Stimulated activated memory B cell treated with anti-CD40 and anti-IgM and Interleukin-4, amounts not matched to agents 10 μg/mL and 1 μg/mL and 100 μg/mL, for 72 hours (primary cell): ENCODE results near the gene MGAT3.
A peak's percentile ranks its signal among the peaks of the same experiment; 100 is the strongest.
"Not testable (repeated sequence)": the region's sequence is repeated elsewhere in the genome, so short reads cannot be mapped to it uniquely, and the experiment has no call there.

Experiments used
- ATAC-seq: fragments of 150-1000 bp; cut with Tn5 transposase; 2 replicates; pipeline ENCODE4 v1.10.0; 2021
- H3K27ac Mint-ChIP-seq: one replicate; pipeline ENCODE4 v1.8.0; 2022; ENCODE audit warnings: mild to moderate bottlenecking, mixed read lengths
- H3K27me3 Mint-ChIP-seq: one replicate; pipeline ENCODE4 v1.8.0; 2022; ENCODE audit warnings: mixed read lengths
- H3K36me3 Mint-ChIP-seq: one replicate; pipeline ENCODE4 v1.8.0; 2022; ENCODE audit warnings: mixed read lengths
- H3K4me1 Mint-ChIP-seq: one replicate; pipeline ENCODE4 v1.8.0; 2022; ENCODE audit warnings: mixed read lengths
- H3K4me3 Mint-ChIP-seq: one replicate; pipeline ENCODE4 v1.8.0; 2022; ENCODE audit warnings: mild to moderate bottlenecking, moderate library complexity, mixed read lengths
- H3K9me3 Mint-ChIP-seq: one replicate; pipeline ENCODE4 v1.8.0; 2022; ENCODE audit warnings: mixed read lengths

Gene MGAT3

GRCh38 chr22:39456522-39457197 is at the start of gene MGAT3:
TSS of gene MGAT3 (plus strand) at chr22:39457012. CDS start at chr22:39487348, 30,336 bp downstream.
- H3K27me3 Mint-ChIP-seq: no peaks in the 10 kb centered on the region
- H3K36me3 Mint-ChIP-seq: peaks cover 12% of the 10 kb centered on the region
- H3K4me3 Mint-ChIP-seq: peak within 1 kb of the TSS; percentile 62
- peak within 1 kb of the TSS; percentile 85 for H3K27ac Mint-ChIP-seq
- peak; percentile 17 for ATAC-seq
- H3K9me3 Mint-ChIP-seq: no peaks in the 10 kb centered on the region
- H3K4me1 Mint-ChIP-seq: peaks cover 75% of the 10 kb centered on the region

- H3K36me3 Mint-ChIP-seq: peaks cover 19% of the 10 kb centered on the region
- H3K4me3 Mint-ChIP-seq: no peak overlapping the region
- H3K9me3 Mint-ChIP-seq: no peaks in the 10 kb centered on the region
- H3K4me1 Mint-ChIP-seq: peaks cover 29% of the 10 kb centered on the region
- no peak for ATAC-seq
- H3K27me3 Mint-ChIP-seq: no peaks in the 10 kb centered on the region
- H3K27ac Mint-ChIP-seq: no peak overlapping the region
Measured at GRCh38 chr22:39408173-39408572, 48.6 kb upstream of the MGAT3 start.

GRCh38 chr22:39408807-39409206 is 48.0 kb upstream of the MGAT3 start:
- Mint-ChIP-seq H3K4me3 (no peak overlapping the region), H3K9me3 (no peaks in the 10 kb centered on the region), H3K27me3 (no peaks in the 10 kb centered on the region), H3K4me1 (peaks cover 25% of the 10 kb centered on the region), H3K27ac (no peak overlapping the region), H3K36me3 (peaks cover 14% of the 10 kb centered on the region)
- no peak for ATAC-seq

- ATAC-seq: no peak
- no peak overlapping the region for H3K4me3 Mint-ChIP-seq
- no peaks in the 10 kb centered on the region for H3K9me3 Mint-ChIP-seq
- H3K4me1 Mint-ChIP-seq: peaks cover 26% of the 10 kb centered on the region
- no peaks in the 10 kb centered on the region for H3K27me3 Mint-ChIP-seq
- peaks cover 10% of the 10 kb centered on the region for H3K36me3 Mint-ChIP-seq
- no peak overlapping the region for H3K27ac Mint-ChIP-seq
Measured at GRCh38 chr22:39409516-39410029, 47.2 kb upstream of the MGAT3 start.

GRCh38 chr22:39410264-39410663 is 46.5 kb upstream of the MGAT3 start:
- Mint-ChIP-seq H3K4me3 (no peak overlapping the region), H3K4me1 (peaks cover 26% of the 10 kb centered on the region), H3K9me3 (no peaks in the 10 kb centered on the region), H3K36me3 (peaks cover 7% of the 10 kb centered on the region), H3K27me3 (no peaks in the 10 kb centered on the region), H3K27ac (no peak overlapping the region)
- ATAC-seq: no peak

GRCh38 chr22:39411828-39412365 is 44.9 kb upstream of the MGAT3 start:
- not testable (repeated sequence) for ATAC-seq, H3K4me3 Mint-ChIP-seq, H3K9me3 Mint-ChIP-seq, H3K27me3 Mint-ChIP-seq
- Mint-ChIP-seq H3K27ac (peak overlapping the region; percentile 66), H3K4me1 (peaks cover 24% of the 10 kb centered on the region), H3K36me3 (peaks cover 11% of the 10 kb centered on the region)

- not testable (repeated sequence) for H3K9me3 Mint-ChIP-seq, ATAC-seq, H3K27me3 Mint-ChIP-seq, H3K4me3 Mint-ChIP-seq, H3K27ac Mint-ChIP-seq
- Mint-ChIP-seq H3K36me3 (peaks cover 21% of the 10 kb centered on the region), H3K4me1 (peaks cover 19% of the 10 kb centered on the region)
Measured at GRCh38 chr22:39413204-39413603, 43.6 kb upstream of the MGAT3 start.

- H3K27me3 Mint-ChIP-seq: no peaks in the 10 kb centered on the region
- no peak for ATAC-seq
- no peak overlapping the region for H3K27ac Mint-ChIP-seq
- peaks cover 32% of the 10 kb centered on the region for H3K36me3 Mint-ChIP-seq
- no peaks in the 10 kb centered on the region for H3K9me3 Mint-ChIP-seq
- H3K4me3 Mint-ChIP-seq: no peak overlapping the region
- peaks cover 19% of the 10 kb centered on the region for H3K4me1 Mint-ChIP-seq
Measured at GRCh38 chr22:39414377-39414776, 42.4 kb upstream of the MGAT3 start.

GRCh38 chr22:39414886-39415285 is 41.9 kb upstream of the MGAT3 start:
- Mint-ChIP-seq H3K27ac (no peak overlapping the region), H3K4me3 (no peak overlapping the region), H3K36me3 (peaks cover 38% of the 10 kb centered on the region), H3K4me1 (peaks cover 19% of the 10 kb centered on the region), H3K27me3 (no peaks in the 10 kb centered on the region), H3K9me3 (no peaks in the 10 kb centered on the region)
- ATAC-seq: no peak

- no peaks in the 10 kb centered on the region for H3K9me3 Mint-ChIP-seq
- no peaks in the 10 kb centered on the region for H3K27me3 Mint-ChIP-seq
- H3K4me3 Mint-ChIP-seq: no peak overlapping the region
- peaks cover 19% of the 10 kb centered on the region for H3K4me1 Mint-ChIP-seq
- peaks cover 44% of the 10 kb centered on the region for H3K36me3 Mint-ChIP-seq
- ATAC-seq: no peak
- H3K27ac Mint-ChIP-seq: no peak overlapping the region
Measured at GRCh38 chr22:39415506-39415905, 41.3 kb upstream of the MGAT3 start.

- no peak for ATAC-seq
Measured at GRCh38 chr22:39416319-39416718, 40.5 kb upstream of the MGAT3 start.

GRCh38 chr22:39417641-39418040 is 39.2 kb upstream of the MGAT3 start:
- Mint-ChIP-seq H3K4me3 (no peak overlapping the region), H3K4me1 (peaks cover 6% of the 10 kb centered on the region), H3K27ac (no peak overlapping the region), H3K27me3 (no peaks in the 10 kb centered on the region), H3K36me3 (peaks cover 60% of the 10 kb centered on the region), H3K9me3 (no peaks in the 10 kb centered on the region)
- no peak for ATAC-seq

More at GRCh38 chr22:39416319-39416718, 40.5 kb upstream of the MGAT3 start:
- Mint-ChIP-seq H3K4me1 (peaks cover 13% of the 10 kb centered on the region), H3K27ac (no peak overlapping the region), H3K9me3 (no peaks in the 10 kb centered on the region), H3K27me3 (no peaks in the 10 kb centered on the region), H3K4me3 (no peak overlapping the region), H3K36me3 (peaks cover 52% of the 10 kb centered on the region)

GRCh38 chr22:39418696-39419095 is 38.1 kb upstream of the MGAT3 start:
- Mint-ChIP-seq H3K4me1 (peaks cover 6% of the 10 kb centered on the region), H3K36me3 (peaks cover 61% of the 10 kb centered on the region), H3K27me3 (no peaks in the 10 kb centered on the region), H3K4me3 (no peak overlapping the region), H3K27ac (no peak overlapping the region), H3K9me3 (no peaks in the 10 kb centered on the region)
- no peak for ATAC-seq

GRCh38 chr22:39419096-39419495 is 37.7 kb upstream of the MGAT3 start:
- Mint-ChIP-seq H3K9me3 (no peaks in the 10 kb centered on the region), H3K4me3 (no peak overlapping the region), H3K27ac (no peak overlapping the region), H3K36me3 (peaks cover 65% of the 10 kb centered on the region), H3K27me3 (no peaks in the 10 kb centered on the region), H3K4me1 (peaks cover 2% of the 10 kb centered on the region)
- ATAC-seq: no peak

- no peaks in the 10 kb centered on the region for H3K9me3 Mint-ChIP-seq
- H3K36me3 Mint-ChIP-seq: peaks cover 67% of the 10 kb centered on the region
- no peak for ATAC-seq
- no peaks in the 10 kb centered on the region for H3K27me3 Mint-ChIP-seq
- H3K4me3 Mint-ChIP-seq: no peak overlapping the region
- H3K27ac Mint-ChIP-seq: no peak overlapping the region
- H3K4me1 Mint-ChIP-seq: no peaks in the 10 kb centered on the region
Measured at GRCh38 chr22:39419911-39420310, 36.9 kb upstream of the MGAT3 start.

GRCh38 chr22:39421691-39422090 is 35.1 kb upstream of the MGAT3 start:
- no peak for ATAC-seq
- Mint-ChIP-seq H3K36me3 (peaks cover 64% of the 10 kb centered on the region), H3K4me3 (no peak overlapping the region), H3K27ac (no peak overlapping the region), H3K9me3 (no peaks in the 10 kb centered on the region), H3K27me3 (no peaks in the 10 kb centered on the region), H3K4me1 (no peaks in the 10 kb centered on the region)
